GM23338 (cell line): ENCODE data around the gene NKD1. TPM values are rescaled to one million over a fixed set of nuclear protein-coding genes. Genes with fewer than 3 reads are reported as not detected.

Experiments
- ATAC-seq: fragments of 200-7000 bp; cut with Tn5 transposase; 3 replicates; pipeline ENCODE4 v1.9.1; 2020
- DNase-seq: peaks from one replicate; pipeline ENCODE4 v3.0.0-alpha.2; 2015; ENCODE audit warnings: low spot score
- H2AFZ ChIP-seq: fragments of 200-600 bp; sonication (generic); 2 replicates; pipeline ENCODE4 v1.8.0; 2016; ENCODE audit warnings: antibody characterized with exemption, mild to moderate bottlenecking, moderate library complexity
- H3F3A ChIP-seq: fragments of 200-600 bp; sonication (generic); replicated peaks from 2 replicates; pipeline ENCODE4 v1.8.0; 2017; ENCODE audit warnings: antibody characterized with exemption, mixed run types, low read depth
- H3K27ac ChIP-seq: fragments of 200-600 bp; sonication (generic); 2 replicates; pipeline ENCODE4 v1.6.1; 2016; ENCODE audit warnings: low read depth
- H3K27me3 ChIP-seq: fragments of 200-600 bp; sonication (generic); 2 replicates; pipeline ENCODE4 v1.8.0; 2016; ENCODE audit warnings: mild to moderate bottlenecking, mixed run types, moderate library complexity; ENCODE audit not compliant: insufficient read depth
- H3K36me3 ChIP-seq: fragments of 200-600 bp; sonication (generic); 2 replicates; pipeline ENCODE4 v1.8.0; 2016; ENCODE audit warnings: mild to moderate bottlenecking; ENCODE audit not compliant: insufficient read depth
- H3K4me1 ChIP-seq: fragments of 200-600 bp; sonication (generic); 2 replicates; pipeline ENCODE4 v1.8.0; 2016; ENCODE audit warnings: mild to moderate bottlenecking, moderate library complexity; ENCODE audit not compliant: insufficient read depth
- H3K4me2 ChIP-seq: fragments of 200-600 bp; sonication (generic); 2 replicates; pipeline ENCODE4 v1.7.1; 2017; ENCODE audit warnings: mixed run types
- H3K4me3 ChIP-seq: fragments of 200-600 bp; sonication (generic); 2 replicates; pipeline ENCODE4 v1.6.1; 2016; ENCODE audit warnings: mixed run types
- H3K79me2 ChIP-seq: fragments of 200-600 bp; sonication (generic); replicated peaks from 2 replicates; pipeline ENCODE4 v1.8.0; 2017; ENCODE audit warnings: mild to moderate bottlenecking; ENCODE audit not compliant: insufficient read depth
- H3K9me2 ChIP-seq: fragments of 200-600 bp; sonication (generic); 2 replicates; pipeline ENCODE4 v1.8.0; 2017; ENCODE audit not compliant: insufficient read depth
- H4K20me1 ChIP-seq: fragments of 200-600 bp; sonication (generic); replicated peaks from 2 replicates; pipeline ENCODE4 v1.8.0; 2017; ENCODE audit warnings: mild to moderate bottlenecking; ENCODE audit not compliant: insufficient read depth
- H3K27ac Mint-ChIP-seq: 2 replicates; pipeline ENCODE4 v1.8.0; 2020; ENCODE audit warnings: inconsistent platforms, mild to moderate bottlenecking, moderate library complexity, mixed read lengths
- H3K27me3 Mint-ChIP-seq: 3 replicates; pipeline ENCODE4 v1.8.0; 2022; ENCODE audit warnings: low read depth, mild to moderate bottlenecking, moderate library complexity, mixed read lengths, inconsistent platforms; ENCODE audit not compliant: insufficient read depth, poor library complexity
- H3K36me3 Mint-ChIP-seq: 3 replicates; pipeline ENCODE4 v1.8.0; 2021; ENCODE audit warnings: low read depth, mild to moderate bottlenecking, inconsistent platforms, moderate library complexity, mixed read lengths
- H3K4me1 Mint-ChIP-seq: 3 replicates; pipeline ENCODE4 v1.8.0; 2020; ENCODE audit warnings: mild to moderate bottlenecking, inconsistent platforms, mixed read lengths
- H3K4me3 Mint-ChIP-seq: 3 replicates; pipeline ENCODE4 v1.8.0; 2021; ENCODE audit warnings: moderate library complexity, mild to moderate bottlenecking, inconsistent platforms, mixed read lengths
- H3K9me3 Mint-ChIP-seq: 3 replicates; pipeline ENCODE4 v1.8.0; 2020; ENCODE audit warnings: moderate library complexity, mild to moderate bottlenecking, inconsistent platforms, mixed read lengths
- CREB1 ChIP-seq: fragments of 250-450 bp; sonication (Bioruptor Pico); IDR thresholded peaks from 2 replicates; pipeline ENCODE4 v1.5.0; 2020; ENCODE audit warnings: low read depth, mild to moderate bottlenecking, moderate library complexity
- CTCF ChIP-seq, 2 experiments: fragments of 200-600 bp in 1 of 2; sonication (generic) in 1 of 2; conservative IDR thresholded peaks; 2 replicates each; pipeline versions ENCODE4 v1.5.1 to v1.6.1; 2016 to 2017; ENCODE audit warnings: antibody characterized with exemption in 2 of 2, low read depth in 2 of 2, mild to moderate bottlenecking in 2 of 2, moderate library complexity in 1 of 2
- ETS1 ChIP-seq: IDR thresholded peaks from 2 replicates; pipeline ENCODE4 v1.6.1; 2016; ENCODE audit warnings: antibody characterized with exemption
- EZH2 ChIP-seq: fragments of 200-600 bp; sonication (generic); IDR thresholded peaks from one replicate; pipeline ENCODE4 v1.8.0; 2017; ENCODE audit warnings: antibody characterized with exemption, mild to moderate bottlenecking, low read depth; ENCODE audit not compliant: unreplicated experiment
- EZH2phosphoT487 ChIP-seq: fragments of 200-600 bp; sonication (generic); IDR thresholded peaks from one replicate; pipeline ENCODE4 v1.8.1; 2018; ENCODE audit warnings: antibody characterized with exemption; ENCODE audit not compliant: unreplicated experiment
- JUNB ChIP-seq: IDR thresholded peaks from one replicate; pipeline ENCODE4 v1.6.1; 2016; ENCODE audit warnings: antibody characterized with exemption; ENCODE audit not compliant: unreplicated experiment
- NANOG ChIP-seq: IDR thresholded peaks from 2 replicates; pipeline ENCODE4 v1.6.1; 2016; ENCODE audit warnings: antibody characterized with exemption, borderline replicate concordance
- POLR2AphosphoS5 ChIP-seq: IDR thresholded peaks from 2 replicates; pipeline ENCODE4 v1.6.1; 2016; ENCODE audit warnings: antibody characterized with exemption, low read depth
- REST ChIP-seq: IDR thresholded peaks from one replicate; pipeline ENCODE4 v1.6.1; 2018; ENCODE audit warnings: antibody characterized with exemption; ENCODE audit not compliant: unreplicated experiment
- STAT1 ChIP-seq: IDR thresholded peaks from one replicate; pipeline ENCODE4 v1.6.1; 2016; ENCODE audit warnings: antibody characterized with exemption; ENCODE audit not compliant: unreplicated experiment
- ZNF114 ChIP-seq: fragments of 250-450 bp; sonication (Bioruptor Pico); IDR thresholded peaks from 2 replicates; pipeline ENCODE4 v1.5.0; 2020; ENCODE audit warnings: mild to moderate bottlenecking, moderate library complexity
- ZNF331 ChIP-seq: fragments of 250-450 bp; sonication (Bioruptor Pico); IDR thresholded peaks from 2 replicates; pipeline ENCODE4 v1.5.0; 2020; ENCODE audit warnings: low read depth, mild to moderate bottlenecking, moderate library complexity
- ZNF462 ChIP-seq: fragments of 250-450 bp; sonication (Bioruptor Pico); IDR thresholded peaks from 2 replicates; pipeline ENCODE4 v1.5.0; 2020; ENCODE audit warnings: mild to moderate bottlenecking, moderate library complexity
- polyA plus RNA-seq: library from polyadenylated mRNA; unstranded; fragments of >200 nt; fragmentation: Nextera tagmentation; extraction: Ambion mirVana; gene quantifications from 2 replicates; pipeline ENCODE4 v1.2.1, GENCODE V29; 2016
- total RNA-seq: library from RNA; depleted of rRNA; stranded (reverse); fragments of >200 nt; shearing (Covaris generic); gene quantifications from 2 replicates; pipeline ENCODE4 v1.2.3, GENCODE V29; 2014

Gene NKD1
- total and polyA plus RNA-seq, 2 experiments from 2014 or later = 2.1 to 2.3 TPM

- Mint-ChIP-seq H3K36me3 (no peaks in the 10 kb centered on the region), H3K27me3 (peaks cover 4% of the 10 kb centered on the region), H3K9me3 (no peaks in the 10 kb centered on the region), H3K4me1 (no peaks in the 10 kb centered on the region; the same call in 2 of the 3 replicates), H3K27ac (no peak overlapping the region), H3K4me3 (no peak overlapping the region)
- no peak for DNase-seq
- TF ChIP-seq JUNB (no peak), REST (no peak), STAT1 (no peak), ETS1 (no peak), NANOG (no peak), CTCF (conservative IDR thresholded peaks at IDR 0.05; ENCODE audit: low read depth in 2 of 2) (no peak), ZNF331 (no peak), POLR2AphosphoS5 (no peak), EZH2phosphoT487 (no peak), EZH2 (no peak), CREB1 (CRISPR knock-in tag) (no peak), ZNF114 (CRISPR knock-in tag) (no peak), ZNF462 (CRISPR knock-in tag) (no peak)
- ATAC-seq = peak; percentile 38; the same call in 1 of the 3 replicates
- H3K9me2 ChIP-seq = no peaks in the 10 kb centered on the region
- no peak overlapping the region for H3K27ac ChIP-seq
- no peaks in the 10 kb centered on the region for H3F3A ChIP-seq
- no peaks in the 10 kb centered on the region for H3K27me3 ChIP-seq
- H3K36me3 ChIP-seq = no peaks in the 10 kb centered on the region
- H2AFZ ChIP-seq = no peak overlapping the region
- no peaks in the 10 kb centered on the region for H3K79me2 ChIP-seq
- no peaks in the 10 kb centered on the region for H4K20me1 ChIP-seq
- H3K4me3 ChIP-seq = no peak overlapping the region
- H3K4me2 ChIP-seq = no peak overlapping the region
- H3K4me1 ChIP-seq = no peaks in the 10 kb centered on the region
These were observed 88.7 kb downstream of the NKD1 start for GRCh38 chr16:50636753-50637374.
